GM10248 (cell line): Measurements from ENCODE around the gene RAMP2.

Experiments used
- CTCF ChIA-PET: fragments of 300-600 bp; sonication (Branson Sonifier 250); formaldehyde crosslinking; extraction: SDS; loops from one replicate; lab custom pipeline; 2021; ENCODE audit warnings: antibody characterized with exemption; lab: Yijun Ruan, JAX
- POLR2A ChIA-PET: fragments of 350-650 bp; sonication (Branson Sonifier 250); formaldehyde crosslinking; extraction: SDS; loops from one replicate; lab custom pipeline; 2020; ENCODE audit warnings: antibody characterized with exemption; lab: Yijun Ruan, JAX
- DNase-seq: peaks from one replicate; pipeline ENCODE4 v3.0.0; 2012; ENCODE audit errors: extremely low spot score
- TF ChIP-seq, protein P1 (sequence below): IDR thresholded peaks from 2 replicates; pipeline ENCODE4 v1.5.1; 2012; ENCODE audit warnings: mild to moderate bottlenecking, low read depth; ENCODE audit errors: extremely low read depth, missing control alignments, control extremely low read depth

The RAMP2 gene

DNA sequence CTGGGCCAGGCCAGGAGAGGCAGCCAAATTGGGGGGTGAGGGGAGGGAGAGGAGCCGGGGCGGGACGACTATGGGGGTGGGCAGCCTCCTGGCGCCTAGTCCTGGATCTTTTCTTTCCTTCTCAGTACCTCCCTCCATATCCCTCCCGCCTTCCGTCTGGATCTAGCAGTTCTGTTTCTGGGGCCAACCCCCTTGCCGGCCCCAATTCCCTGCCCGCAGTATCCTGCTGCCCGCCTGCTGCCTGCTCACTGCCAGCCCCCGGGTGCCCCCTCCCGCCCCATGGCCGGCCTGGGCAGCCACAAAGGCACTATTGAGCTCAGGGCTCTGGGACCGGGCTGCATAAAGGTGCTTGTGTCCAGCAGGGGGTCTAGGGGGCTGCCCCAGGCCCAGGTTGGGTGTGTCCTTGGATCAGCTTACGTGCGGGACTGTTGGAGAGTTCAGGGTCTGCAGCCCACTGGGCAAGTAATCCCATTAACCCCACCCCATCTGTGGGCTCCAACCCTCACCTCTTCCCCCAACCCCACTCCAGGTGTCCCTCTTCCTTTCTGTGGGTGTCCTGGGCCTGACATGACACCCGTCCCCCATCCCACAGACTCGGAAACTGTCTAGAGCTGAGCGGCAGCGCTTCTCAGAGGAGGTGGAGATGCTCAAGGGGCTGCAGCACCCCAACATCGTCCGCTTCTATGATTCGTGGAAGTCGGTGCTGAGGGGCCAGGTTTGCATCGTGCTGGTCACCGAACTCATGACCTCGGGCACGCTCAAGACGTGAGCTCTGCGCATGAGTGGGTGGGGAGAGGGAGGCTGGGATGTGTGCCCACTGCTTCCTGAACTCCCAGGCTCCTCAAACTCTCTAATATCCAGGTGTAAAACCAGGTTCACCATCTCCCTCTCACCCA, 21.4 kb downstream of the RAMP2 start:
- no peak for DNase-seq
- POLR2A ChIA-PET: interaction anchor here (1.3 kb wide), 1 partner anchor 42 kb away, joined by 3 read pairs; the partner anchor contains the start of gene BECN1
- TF ChIP-seq, protein P1, sequence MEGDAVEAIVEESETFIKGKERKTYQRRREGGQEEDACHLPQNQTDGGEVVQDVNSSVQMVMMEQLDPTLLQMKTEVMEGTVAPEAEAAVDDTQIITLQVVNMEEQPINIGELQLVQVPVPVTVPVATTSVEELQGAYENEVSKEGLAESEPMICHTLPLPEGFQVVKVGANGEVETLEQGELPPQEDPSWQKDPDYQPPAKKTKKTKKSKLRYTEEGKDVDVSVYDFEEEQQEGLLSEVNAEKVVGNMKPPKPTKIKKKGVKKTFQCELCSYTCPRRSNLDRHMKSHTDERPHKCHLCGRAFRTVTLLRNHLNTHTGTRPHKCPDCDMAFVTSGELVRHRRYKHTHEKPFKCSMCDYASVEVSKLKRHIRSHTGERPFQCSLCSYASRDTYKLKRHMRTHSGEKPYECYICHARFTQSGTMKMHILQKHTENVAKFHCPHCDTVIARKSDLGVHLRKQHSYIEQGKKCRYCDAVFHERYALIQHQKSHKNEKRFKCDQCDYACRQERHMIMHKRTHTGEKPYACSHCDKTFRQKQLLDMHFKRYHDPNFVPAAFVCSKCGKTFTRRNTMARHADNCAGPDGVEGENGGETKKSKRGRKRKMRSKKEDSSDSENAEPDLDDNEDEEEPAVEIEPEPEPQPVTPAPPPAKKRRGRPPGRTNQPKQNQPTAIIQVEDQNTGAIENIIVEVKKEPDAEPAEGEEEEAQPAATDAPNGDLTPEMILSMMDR: no peak
- CTCF ChIA-PET: interaction anchor here (1.5 to 2.4 kb wide), 3 partner anchors 11 to 38 kb away, joined by 3 to 9 read pairs (median 3); no protein-coding TSS in a partner anchor

DNA sequence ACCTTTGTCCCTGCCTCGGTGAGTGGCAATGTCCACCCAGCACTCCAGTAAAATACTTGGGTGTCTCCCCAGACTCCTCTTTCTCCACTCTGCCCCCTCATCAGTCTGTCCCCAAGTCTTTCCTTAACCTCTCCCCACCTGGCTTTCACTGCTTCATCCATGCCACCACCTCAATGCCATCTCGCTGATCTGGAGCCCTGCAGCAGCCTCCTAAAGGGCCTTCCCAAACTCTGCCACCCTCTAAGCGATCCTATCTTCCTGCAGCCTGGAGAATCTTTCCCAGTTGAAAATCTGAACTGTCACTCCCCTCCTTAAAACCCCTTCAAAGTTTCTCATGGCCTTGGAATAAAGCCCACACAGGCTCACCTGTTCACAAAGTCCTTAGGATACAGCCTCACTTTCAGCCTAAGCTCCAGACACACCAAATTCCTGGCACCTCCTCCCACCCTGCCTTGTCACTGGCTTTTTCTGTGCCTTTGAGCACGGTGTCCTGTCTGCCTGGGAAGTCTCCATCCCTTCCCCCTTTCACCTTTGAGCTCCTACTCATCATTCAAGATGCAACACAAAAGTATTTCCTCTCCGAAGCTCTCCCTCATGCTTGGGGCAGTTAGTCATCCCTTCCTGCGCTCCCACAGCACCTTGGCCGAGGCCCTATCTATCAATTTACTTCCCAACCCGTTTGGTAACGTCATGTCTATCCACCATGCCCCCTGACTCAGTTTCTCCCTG, 22.2 kb downstream of the RAMP2 start:
- no peak for DNase-seq
- CTCF ChIA-PET: interaction anchor here (1.5 kb wide), 1 partner anchor 11 kb away, joined by 3 read pairs; no protein-coding TSS in a partner anchor
- POLR2A ChIA-PET: interaction anchor here (1.3 kb wide), 1 partner anchor 41 kb away, joined by 3 read pairs; the partner anchor contains the start of gene BECN1
- TF ChIP-seq, protein P1: no peak

DNA sequence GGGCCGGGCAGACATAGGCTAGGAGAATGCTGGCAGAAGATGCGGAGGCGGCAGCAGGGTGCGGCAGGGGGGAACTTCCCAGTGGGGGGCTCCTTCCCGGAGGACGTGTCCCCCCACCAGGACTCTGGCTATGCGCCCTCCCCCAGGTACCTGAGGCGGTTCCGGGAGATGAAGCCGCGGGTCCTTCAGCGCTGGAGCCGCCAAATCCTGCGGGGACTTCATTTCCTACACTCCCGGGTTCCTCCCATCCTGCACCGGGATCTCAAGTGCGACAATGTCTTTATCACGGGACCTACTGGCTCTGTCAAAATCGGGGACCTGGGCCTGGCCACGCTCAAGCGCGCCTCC, 22.7 kb downstream of the RAMP2 start:
- DNase-seq: no peak
- POLR2A ChIA-PET: no interaction called here
- CTCF ChIA-PET: interaction anchor here (1.5 kb wide), 1 partner anchor 12 kb away, joined by 3 read pairs; no protein-coding TSS in a partner anchor

DNA sequence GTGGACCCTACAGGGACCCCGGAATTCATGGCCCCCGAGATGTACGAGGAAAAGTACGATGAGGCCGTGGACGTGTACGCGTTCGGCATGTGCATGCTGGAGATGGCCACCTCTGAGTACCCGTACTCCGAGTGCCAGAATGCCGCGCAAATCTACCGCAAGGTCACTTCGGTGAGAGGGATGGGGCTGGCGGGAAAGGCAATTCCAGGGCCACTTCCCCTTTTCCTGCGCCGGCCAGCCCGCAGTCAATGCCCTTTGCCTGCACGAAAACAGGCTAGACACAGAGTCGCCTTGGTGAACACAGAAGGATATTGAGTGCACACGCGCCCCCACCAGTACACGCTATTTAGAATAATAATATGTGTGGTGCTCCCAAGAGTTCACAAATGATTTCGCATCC, 23.4 kb downstream of the RAMP2 start:
- DNase-seq: no peak
- ChIA-PET POLR2A (no interaction called here), CTCF (interaction anchor here (1.3 kb wide), 1 partner anchor 14 kb away, joined by 3 read pairs; the partner anchor contains the start of genes CNTD1 and COA3)
- TF ChIP-seq, protein P1: no peak

More for the DNA sequence above, 22.7 kb downstream of the RAMP2 start:
- TF ChIP-seq, protein P1: no peak

DNA sequence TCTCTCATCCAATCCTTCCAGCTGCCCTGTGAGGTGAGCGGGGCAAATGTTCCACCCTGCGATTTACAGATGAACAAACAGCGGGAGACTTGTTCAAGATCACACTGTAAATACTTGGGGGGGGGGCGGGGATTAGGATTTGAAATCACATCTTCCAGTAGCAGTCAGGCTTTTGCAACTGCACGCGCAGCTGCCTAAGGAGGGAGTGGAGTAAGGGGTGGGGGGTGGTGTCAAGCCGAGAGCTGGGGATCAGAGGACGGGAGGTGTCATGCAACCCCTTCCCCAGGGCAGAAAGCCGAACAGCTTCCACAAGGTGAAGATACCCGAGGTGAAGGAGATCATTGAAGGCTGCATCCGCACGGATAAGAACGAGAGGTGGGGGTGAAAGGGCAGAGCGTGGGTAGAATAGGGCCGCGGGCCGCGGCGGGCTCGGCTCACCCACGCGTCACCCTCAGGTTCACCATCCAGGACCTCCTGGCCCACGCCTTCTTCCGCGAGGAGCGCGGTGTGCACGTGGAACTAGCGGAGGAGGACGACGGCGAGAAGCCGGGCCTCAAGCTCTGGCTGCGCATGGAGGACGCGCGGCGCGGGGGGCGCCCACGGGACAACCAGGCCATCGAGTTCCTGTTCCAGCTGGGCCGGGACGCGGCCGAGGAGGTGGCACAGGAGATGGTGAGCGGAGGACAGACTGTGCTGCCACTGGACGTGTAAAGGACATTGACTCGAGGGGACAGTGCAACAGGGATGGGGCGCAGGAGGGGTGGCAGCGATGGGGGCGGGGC, 24.0 kb downstream of the RAMP2 start:
- ChIA-PET POLR2A (interaction anchor here (0.7 kb wide), 2 partner anchors 80 to 452 kb away, joined by 3 read pairs; no protein-coding TSS in a partner anchor), CTCF (interaction anchor here (1.0 to 1.3 kb wide), 2 partner anchors 14 to 33 kb away, joined by 3 to 4 read pairs; partner anchors contain the start of genes CNTD1 and COA3)
- no peak for DNase-seq
- TF ChIP-seq, protein P1: no peak

DNA sequence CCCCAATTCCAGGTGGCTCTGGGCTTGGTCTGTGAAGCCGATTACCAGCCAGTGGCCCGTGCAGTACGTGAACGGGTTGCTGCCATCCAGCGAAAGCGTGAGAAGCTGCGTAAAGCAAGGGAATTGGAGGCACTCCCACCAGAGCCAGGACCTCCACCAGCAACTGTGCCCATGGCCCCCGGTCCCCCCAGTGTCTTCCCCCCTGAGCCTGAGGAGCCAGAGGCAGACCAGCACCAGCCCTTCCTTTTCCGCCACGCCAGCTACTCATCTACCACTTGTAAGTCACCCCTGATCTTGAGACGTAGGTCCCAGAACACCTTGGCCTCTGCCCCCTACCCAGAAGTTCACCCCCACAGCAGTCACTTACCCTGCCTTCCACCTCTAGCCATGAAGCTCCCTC, 26.2 kb downstream of the RAMP2 start:
- ChIA-PET POLR2A (interaction anchor here (0.6 kb wide), 1 partner anchor 163 kb away, joined by 10 read pairs; no protein-coding TSS in a partner anchor), CTCF (interaction anchor here (0.9 to 1.2 kb wide), 3 partner anchors 9 to 24 kb away, joined by 3 to 4 read pairs (median 3); no protein-coding TSS in a partner anchor)
- DNase-seq: no peak
- TF ChIP-seq, protein P1: no peak
